GM19035 (cell line): ENCODE results near the gene WASF1.
"Not testable (repeated sequence)": the region's sequence is repeated elsewhere in the genome, so short reads cannot be mapped to it uniquely, and the experiment has no call there.

Experiments
- ATAC-seq: cut with Tn5 transposase; IDR thresholded peaks from one replicate; pipeline ENCODE4 v1.9.1; 2021; ENCODE audit not compliant: unreplicated experiment

The WASF1 gene

GRCh38 chr6:110095101-110095500, 84.4 kb downstream of the WASF1 start:
- ATAC-seq, result no peak

DNA sequence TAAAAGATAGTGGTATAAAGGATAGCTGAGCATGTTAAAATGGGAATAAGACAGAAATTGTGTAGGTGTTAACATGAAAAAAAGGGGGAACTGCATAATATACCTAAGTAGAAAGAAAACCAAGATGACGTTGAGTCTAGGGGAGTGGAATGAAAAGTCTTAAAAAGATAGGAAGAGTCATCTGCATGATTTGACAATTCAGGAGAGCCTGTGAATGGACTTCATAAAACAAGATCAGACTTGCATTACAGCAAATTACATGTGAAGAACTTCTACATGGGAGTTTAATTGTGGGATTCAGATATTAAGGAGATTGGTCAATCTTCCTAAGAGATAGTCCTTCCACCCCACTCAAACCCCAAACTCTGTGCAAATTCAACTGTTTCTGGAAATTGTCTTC, 85.5 kb downstream of the WASF1 start:
- no peak for ATAC-seq

GRCh38 chr6:110090876-110091275, 88.6 kb downstream of the WASF1 start:
- ATAC-seq, result no peak

GRCh38 chr6:110089323-110089722, 90.1 kb downstream of the WASF1 start:
- no peak for ATAC-seq

DNA sequence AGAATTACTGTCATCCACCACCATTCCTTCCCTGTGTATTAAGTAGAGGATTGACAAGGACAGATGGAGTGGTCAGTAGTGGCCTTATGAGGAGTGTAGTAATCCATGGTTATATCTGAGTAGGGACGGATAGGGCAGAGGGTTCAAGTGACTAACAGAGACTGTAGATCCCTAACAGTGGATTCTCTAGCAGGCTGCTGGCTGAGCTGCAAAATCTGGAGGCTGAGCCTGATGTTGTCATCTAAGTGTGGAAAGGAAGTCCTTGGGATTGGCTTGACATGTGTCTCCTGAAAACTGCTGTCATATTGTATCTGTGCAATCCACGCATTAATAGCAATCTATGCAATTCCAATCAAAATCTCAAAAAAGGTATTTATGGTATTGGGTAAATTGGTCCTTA, 94.2 kb downstream of the WASF1 start:
- no peak for ATAC-seq

DNA sequence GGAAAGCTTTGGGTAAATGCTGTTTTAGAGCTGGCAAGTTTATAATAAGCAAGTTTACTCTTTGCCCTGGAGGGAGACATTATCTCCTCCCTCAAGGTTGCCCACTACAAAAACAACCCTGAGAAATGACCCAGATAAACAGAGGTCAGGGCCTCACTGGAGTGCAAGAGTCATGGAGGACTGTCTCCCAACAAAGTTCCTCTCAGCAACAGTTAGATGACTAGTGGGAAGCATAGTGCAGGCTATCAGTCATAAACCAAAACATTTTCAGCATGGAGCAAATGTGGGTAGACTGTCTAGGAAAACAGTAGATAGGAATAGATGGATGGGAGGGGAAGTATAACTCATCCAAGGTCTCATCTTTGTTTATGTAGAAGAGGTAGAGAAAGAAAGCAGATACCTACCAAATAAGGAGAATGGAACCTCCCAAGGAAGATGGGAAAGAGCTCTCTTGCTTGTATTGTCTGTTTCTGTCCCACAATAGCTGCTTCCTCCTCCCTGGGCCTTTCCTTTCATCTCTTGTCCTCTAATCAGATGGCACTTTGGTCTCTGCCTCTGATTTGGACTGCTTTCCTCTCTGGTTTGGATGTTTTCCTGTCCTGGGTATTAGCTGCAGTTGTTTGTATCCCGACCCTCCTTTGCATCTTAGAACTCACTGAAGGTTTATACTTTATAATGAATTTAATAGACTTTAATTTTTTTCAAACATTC, 95.4 kb downstream of the WASF1 start:
- ATAC-seq, result no peak

GRCh38 chr6:110075406-110075805, 104.1 kb downstream of the WASF1 start:
- no peak for ATAC-seq

DNA sequence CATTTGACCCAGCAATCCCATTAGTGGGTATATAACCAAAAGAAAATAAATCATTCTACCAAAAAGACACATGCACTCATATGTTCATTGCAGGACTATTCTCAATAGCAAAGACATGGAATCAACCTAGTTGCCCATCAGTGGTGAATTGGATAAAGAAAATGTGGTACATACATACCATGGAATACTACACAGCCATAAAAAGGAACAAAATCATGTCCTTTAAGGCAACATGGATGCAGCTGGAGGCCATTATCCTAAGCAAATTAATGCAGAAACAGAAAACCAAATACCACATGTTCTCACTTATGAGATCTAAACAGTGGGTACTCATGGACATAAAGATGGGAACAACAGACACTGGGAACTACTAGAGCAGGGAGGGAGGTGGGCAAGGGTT, 106.0 kb downstream of the WASF1 start:
- not testable (repeated sequence) for ATAC-seq

- ATAC-seq, result no peak
Observed at GRCh38 chr6:110068592-110068967, 110.9 kb downstream of the WASF1 start.

DNA sequence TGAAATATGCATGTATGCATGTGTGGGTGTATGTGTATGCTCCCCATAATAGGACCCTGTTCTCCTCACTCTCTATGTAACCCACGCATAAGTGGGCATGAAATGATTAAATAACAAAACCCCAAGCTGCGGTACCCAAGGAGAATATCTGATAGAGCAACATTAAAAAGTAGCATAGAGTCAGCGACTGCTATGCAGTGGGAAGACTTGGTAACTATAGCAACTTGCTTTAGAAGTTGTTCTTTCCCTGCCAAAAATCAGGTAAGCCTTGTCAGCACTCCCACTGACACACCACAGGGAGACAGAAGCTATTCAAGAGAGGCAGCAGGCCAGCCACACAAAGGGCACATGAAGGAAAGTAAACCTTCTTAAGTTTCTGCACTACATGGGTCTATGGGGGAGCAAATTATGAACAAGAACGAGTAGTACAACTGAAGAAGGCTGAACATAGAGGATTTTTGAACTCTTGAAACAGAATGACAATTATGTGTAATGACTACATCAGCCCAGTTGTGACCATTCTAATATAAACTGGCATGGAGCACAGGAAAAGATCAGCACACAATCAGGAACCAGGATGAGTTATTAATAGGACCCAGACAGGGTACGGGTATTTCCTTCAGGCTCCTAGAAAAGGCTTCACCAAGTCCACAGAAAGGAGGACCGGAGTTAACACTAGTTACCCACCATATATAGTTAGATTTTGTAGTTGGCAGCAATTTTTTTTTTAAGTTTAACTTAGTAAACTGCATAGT, 111.5 kb downstream of the WASF1 start:
- ATAC-seq, result no peak

DNA sequence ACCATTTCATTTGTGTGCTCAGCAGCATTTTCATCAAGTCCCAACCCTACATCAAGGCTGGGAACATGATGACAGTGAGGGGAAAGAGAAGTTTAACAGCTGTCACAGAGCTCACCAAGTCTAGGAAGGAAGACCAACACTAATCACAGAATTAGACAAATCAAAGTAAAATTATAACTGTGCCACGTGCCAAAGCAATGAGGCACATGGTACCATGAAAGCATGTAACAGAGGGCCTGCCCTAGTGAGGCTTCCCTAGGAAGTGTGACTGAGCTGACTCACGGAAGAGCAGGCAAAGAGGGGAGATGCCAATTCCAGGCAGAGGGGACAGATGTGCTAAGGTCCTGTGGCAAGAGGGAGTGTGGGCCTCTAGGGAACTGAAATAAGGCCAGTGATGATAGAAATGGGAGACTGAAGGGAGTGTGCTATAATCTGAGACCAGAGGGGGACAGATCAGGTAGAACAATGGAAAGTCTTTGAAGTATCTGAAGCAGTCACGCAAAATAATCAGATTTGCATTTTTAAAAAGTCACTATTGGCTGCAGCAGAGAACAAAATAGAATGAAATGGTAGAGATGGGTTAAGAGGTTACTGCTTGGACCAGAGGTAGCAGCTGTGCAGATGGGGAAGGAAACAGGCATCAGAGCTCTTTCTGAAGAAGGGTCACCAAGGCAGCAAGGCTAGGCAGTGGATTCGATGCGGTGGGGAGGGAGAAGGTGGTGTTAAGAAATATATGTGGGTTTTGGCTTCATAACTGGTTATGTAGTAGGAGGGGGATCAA, 114.5 kb downstream of the WASF1 start:
- ATAC-seq, result no peak

- peak; percentile 60 for ATAC-seq
Observed at GRCh38 chr6:110063594-110064263, 115.7 kb downstream of the WASF1 start.

- no peak for ATAC-seq
Observed at GRCh38 chr6:110055387-110055735, 124.1 kb downstream of the WASF1 start.

DNA sequence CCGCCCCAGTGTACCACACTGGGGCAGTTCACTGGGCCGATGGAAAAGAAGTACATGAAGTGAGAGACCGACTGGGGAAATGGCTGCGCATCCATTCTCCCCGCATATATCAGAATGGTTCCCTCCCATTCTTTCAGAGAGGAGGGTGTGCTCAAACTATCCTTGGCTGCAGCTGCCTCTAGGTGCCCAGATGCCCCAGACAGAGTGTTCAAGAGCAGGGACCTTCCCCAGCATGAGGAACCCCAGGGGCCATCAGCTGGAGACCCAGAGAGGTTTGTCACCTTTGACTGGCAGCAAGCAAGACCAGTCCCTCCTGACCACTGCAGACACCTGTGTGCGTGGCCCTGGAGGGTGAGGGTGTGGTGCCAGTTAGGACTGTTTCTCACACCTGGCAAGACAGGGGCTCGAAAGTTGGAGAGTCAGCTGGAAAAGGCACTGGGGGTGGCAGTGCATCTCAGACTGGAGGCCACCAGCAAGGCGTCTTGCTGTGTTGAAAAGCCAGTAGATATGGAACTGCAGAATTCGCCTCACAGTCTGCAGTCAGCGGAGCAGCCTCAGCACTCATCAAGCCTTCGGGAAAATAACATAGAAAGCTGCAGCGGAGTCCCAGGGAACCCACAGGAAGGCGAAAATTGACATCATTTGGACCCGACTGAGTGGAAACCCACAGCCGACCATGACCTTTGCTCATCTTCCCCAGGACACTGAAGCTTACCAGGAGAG, 124.6 kb downstream of the WASF1 start:
- no peak for ATAC-seq

DNA sequence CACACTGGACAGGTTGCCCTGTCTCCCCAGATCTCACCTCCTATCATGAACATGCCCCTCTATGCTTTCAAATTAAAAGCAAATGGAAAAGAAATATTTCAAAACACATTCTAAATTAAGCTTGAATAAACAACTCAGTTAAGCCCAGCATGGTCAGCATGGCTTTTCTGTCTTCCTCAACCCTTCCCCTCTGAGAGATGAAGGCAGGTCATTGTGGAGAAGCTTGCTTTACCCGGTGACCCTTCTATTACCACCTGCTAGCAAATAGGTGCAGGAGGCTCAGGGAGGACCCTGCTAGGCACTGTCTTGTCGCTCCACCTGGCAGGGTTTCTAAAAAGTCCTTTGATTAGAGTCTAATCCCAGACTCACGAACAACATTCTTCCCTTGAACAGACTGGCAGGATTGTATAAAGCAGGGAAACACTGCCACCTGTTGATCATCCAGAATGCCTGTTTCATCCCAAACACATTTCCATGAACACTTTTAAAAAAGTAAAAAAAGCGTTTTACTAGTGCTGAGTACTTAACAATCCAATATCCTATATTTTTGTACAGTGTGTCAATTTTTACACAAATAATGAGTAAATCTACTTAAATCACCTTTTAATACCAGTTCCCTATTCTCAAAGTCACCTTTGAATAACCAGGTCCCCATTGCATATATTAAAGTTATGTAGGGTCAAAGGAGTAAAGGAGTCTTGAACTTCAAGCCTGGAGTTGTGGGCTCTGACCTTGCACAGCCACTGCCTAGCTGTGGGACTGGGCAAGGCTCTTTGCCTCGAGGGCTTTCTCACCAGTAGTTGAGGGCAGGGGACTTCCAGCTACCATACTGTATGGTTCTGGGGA, 125.9 kb downstream of the WASF1 start:
- ATAC-seq, result no peak

DNA sequence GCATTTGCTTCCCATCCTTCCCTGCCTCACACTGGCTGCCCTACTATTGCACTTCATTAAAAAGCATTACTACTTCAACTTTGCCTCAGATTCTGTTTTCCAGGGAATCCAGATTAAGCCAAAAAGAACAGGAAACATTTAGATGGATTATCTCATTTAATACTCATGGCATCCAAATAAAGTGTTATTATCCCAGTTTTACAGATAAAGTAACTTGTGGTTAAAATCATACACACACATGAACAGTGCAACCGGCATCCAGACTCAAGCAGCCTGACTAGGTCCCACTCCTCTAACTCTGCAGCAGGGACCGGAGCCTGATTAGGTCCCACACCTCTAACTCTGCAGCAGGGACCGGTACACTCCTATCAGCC, 129.0 kb downstream of the WASF1 start:
- ATAC-seq, result no peak
